Spinal cord (tissue), 10 donors: Measurements from ENCODE around the gene KIRREL3. TPM values are rescaled to one million over a fixed set of nuclear protein-coding genes. Genes with fewer than 3 reads are reported as not detected.

Source experiments
- DNase-seq, 6 donors: peaks; one replicate each; pipeline versions ENCODE4 v3.0.0 to v3.0.0-alpha.2; 2013 to 2015; ENCODE audit warnings: low spot score in 6 of 6, low read depth in 4 of 6
- H3K27ac ChIP-seq: one replicate; pipeline ENCODE4 v1.5.1; 2013; ENCODE audit warnings: low read depth, low read length, control low read depth
- H3K27me3 ChIP-seq: one replicate; pipeline ENCODE4 v1.6.1; 2013; ENCODE audit warnings: low read length; ENCODE audit not compliant: control insufficient read depth, insufficient read depth
- H3K36me3 ChIP-seq: one replicate; pipeline ENCODE4 v1.6.1; 2013; ENCODE audit warnings: low read length; ENCODE audit not compliant: control insufficient read depth, insufficient read depth
- H3K4me1 ChIP-seq: one replicate; pipeline ENCODE4 v1.6.1; 2013; ENCODE audit warnings: low read length; ENCODE audit not compliant: control insufficient read depth, insufficient read depth
- H3K4me3 ChIP-seq: one replicate; pipeline ENCODE4 v1.5.1; 2013; ENCODE audit warnings: low read depth, low read length, control low read depth
- H3K9me3 ChIP-seq: one replicate; pipeline ENCODE4 v1.6.1; 2013; ENCODE audit warnings: low read length; ENCODE audit not compliant: control insufficient read depth, insufficient read depth
- WGBS: methylation state at CpG from one replicate; pipeline ENCODE4 v1.1.5; 2013; ENCODE audit warnings: missing lambda C conversion rate; ENCODE audit not compliant: insufficient coverage; 5-methylcytosine and 5-hydroxymethylcytosine counted together
- polyA plus RNA-seq, 2 donors: library from polyadenylated mRNA; unstranded; fragments of 120-200 nt; gene quantifications; one replicate each; pipeline ENCODE4 v1.2.1, GENCODE V29; 2013; ENCODE audit not compliant: insufficient read length in 2 of 2
- total RNA-seq, 2 donors: library from RNA; depleted of rRNA in 1 of 2; stranded (reverse); fragments of 120-200 nt in 1 of 2; fragments of >200 nt in 1 of 2; gene quantifications; one replicate each; pipeline versions ENCODE4 v1.2.3 to v1.2.4, GENCODE V29; 2013 to 2014
- donor health status: healthy.

KIRREL3 gene
- total and polyA plus RNA-seq, 4 donors, result 10.0 to 58.1 (median 31.7) TPM

GRCh38 chr11:126416542-126417090 lies 584.0 kb downstream of the KIRREL3 start:
- H3K4me1 ChIP-seq, result peaks cover 46% of the 10 kb centered on the region
- peaks cover 36% of the 10 kb centered on the region for H3K36me3 ChIP-seq
- DNase-seq, result peak in 5 of 6 donors; percentile 67 to 97 (median 72)
- no peak overlapping the region for H3K4me3 ChIP-seq
- peak overlapping the region; percentile 80 for H3K27ac ChIP-seq
- H3K9me3 ChIP-seq, result no peaks in the 10 kb centered on the region
- H3K27me3 ChIP-seq, result no peaks in the 10 kb centered on the region
- WGBS, result 5% methylated on average over 52 of the region's 52 CpGs

- H3K4me3 ChIP-seq, result no peak overlapping the region
- H3K27ac ChIP-seq, result peak overlapping the region; percentile 80
- H3K4me1 ChIP-seq, result peaks cover 43% of the 10 kb centered on the region
- no peaks in the 10 kb centered on the region for H3K9me3 ChIP-seq
- 50% methylated on average over 11 of the region's 19 CpGs for WGBS
- peak in 1 of 6 donors; percentile 60 for DNase-seq
- peaks cover 37% of the 10 kb centered on the region for H3K36me3 ChIP-seq
- H3K27me3 ChIP-seq, result no peaks in the 10 kb centered on the region
These were observed 584.7 kb downstream of the KIRREL3 start for GRCh38 chr11:126415669-126416420.

GRCh38 chr11:126415128-126415527 lies 585.4 kb downstream of the KIRREL3 start:
- Histone ChIP-seq H3K36me3 (peaks cover 39% of the 10 kb centered on the region), H3K4me1 (peaks cover 47% of the 10 kb centered on the region), H3K9me3 (no peaks in the 10 kb centered on the region), H3K27ac (peak overlapping the region; percentile 80), H3K27me3 (no peaks in the 10 kb centered on the region), H3K4me3 (no peak overlapping the region)
- peak in 2 of 6 donors; percentile 82 to 88 for DNase-seq
- 59% methylated on average over 4 of the region's 7 CpGs for WGBS

- 100% methylated on average over 1 of the region's 5 CpGs for whole genome bisulfite sequencing
- Histone ChIP-seq H3K9me3 (no peaks in the 10 kb centered on the region), H3K4me1 (peaks cover 47% of the 10 kb centered on the region), H3K27ac (peak overlapping the region; percentile 80), H3K36me3 (peaks cover 39% of the 10 kb centered on the region), H3K27me3 (no peaks in the 10 kb centered on the region), H3K4me3 (no peak overlapping the region)
- DNase-seq, result no peak
These were observed 586.0 kb downstream of the KIRREL3 start for GRCh38 chr11:126414615-126415014.

- 97% methylated on average over 4 of the region's 9 CpGs for WGBS
- Histone ChIP-seq H3K27ac (peak overlapping the region; percentile 80), H3K36me3 (peaks cover 45% of the 10 kb centered on the region), H3K4me1 (peaks cover 43% of the 10 kb centered on the region), H3K9me3 (no peaks in the 10 kb centered on the region), H3K27me3 (no peaks in the 10 kb centered on the region), H3K4me3 (no peak overlapping the region)
- no peak for DNase-seq
These were observed 586.6 kb downstream of the KIRREL3 start for GRCh38 chr11:126413843-126414405.

- peaks cover 50% of the 10 kb centered on the region for H3K36me3 ChIP-seq
- H3K27me3 ChIP-seq, result no peaks in the 10 kb centered on the region
- H3K27ac ChIP-seq, result no peak overlapping the region
- WGBS, result 89% methylated on average over 9 of the region's 11 CpGs
- no peak for DNase-seq
- H3K4me1 ChIP-seq, result peaks cover 43% of the 10 kb centered on the region
- H3K4me3 ChIP-seq, result no peak overlapping the region
- H3K9me3 ChIP-seq, result no peaks in the 10 kb centered on the region
These were observed 587.1 kb downstream of the KIRREL3 start for GRCh38 chr11:126413426-126413825.

GRCh38 chr11:126411971-126412381 lies 588.6 kb downstream of the KIRREL3 start:
- Histone ChIP-seq H3K36me3 (peaks cover 63% of the 10 kb centered on the region), H3K27me3 (no peaks in the 10 kb centered on the region), H3K4me3 (no peak overlapping the region), H3K9me3 (no peaks in the 10 kb centered on the region), H3K4me1 (peaks cover 42% of the 10 kb centered on the region), H3K27ac (no peak overlapping the region)
- 72% methylated on average over 6 of the region's 6 CpGs for WGBS
- no peak for DNase-seq

GRCh38 chr11:126410649-126411048 lies 589.9 kb downstream of the KIRREL3 start:
- 52% methylated on average over 6 of the region's 6 CpGs for WGBS
- Histone ChIP-seq H3K36me3 (peaks cover 62% of the 10 kb centered on the region), H3K4me3 (no peak overlapping the region), H3K27me3 (no peaks in the 10 kb centered on the region), H3K9me3 (no peaks in the 10 kb centered on the region), H3K4me1 (peaks cover 29% of the 10 kb centered on the region), H3K27ac (no peak overlapping the region)
- DNase-seq, result no peak

- no peak for DNase-seq
- Histone ChIP-seq H3K36me3 (peaks cover 52% of the 10 kb centered on the region), H3K27me3 (no peaks in the 10 kb centered on the region), H3K9me3 (no peaks in the 10 kb centered on the region), H3K27ac (no peak overlapping the region), H3K4me3 (no peak overlapping the region), H3K4me1 (peaks cover 18% of the 10 kb centered on the region)
- 100% methylated on average over 1 of the region's 3 CpGs for WGBS
These were observed 591.0 kb downstream of the KIRREL3 start for GRCh38 chr11:126409620-126409985.
